GM12878 (cell line): ENCODE measurements around the gene GALK1. TPM values are rescaled to one million over a fixed set of nuclear protein-coding genes. Genes with fewer than 3 reads are reported as not detected.

Experiments used
- ATAC-seq: fragments of 200-7000 bp; cut with Tn5 transposase; 3 replicates; pipeline ENCODE4 v1.9.1; 2020; ENCODE audit warnings: mild to moderate bottlenecking, moderate library complexity
- BruUV-seq: library from RNA; stranded (reverse); fragments of 400-500 nt; replicated peaks from 2 replicates; lab custom pipeline; 2021; lab: Mats Ljungman, UMichigan
- CTCF ChIA-PET: fragments of 300-600 bp; sonication (Branson Sonifier 250); formaldehyde crosslinking; extraction: SDS; loops from one replicate; lab custom pipeline; 2021; ENCODE audit warnings: inconsistent platforms; lab: Yijun Ruan, JAX
- POLR2A ChIA-PET: fragments of 350-600 bp; formaldehyde crosslinking; extraction: SDS; loops from one replicate; lab custom pipeline; 2021; ENCODE audit warnings: inconsistent platforms; lab: Charles Lee
- RAD21 ChIA-PET: fragments of 300-600 bp; sonication (Branson Sonifier 250); formaldehyde crosslinking; loops from one replicate; lab custom pipeline; 2023; ENCODE audit warnings: antibody characterized with exemption; ENCODE audit not compliant: unreplicated experiment; lab: Charles Lee
- SMC1A ChIA-PET: fragments of 300-600 bp; sonication (Branson Sonifier 250); formaldehyde crosslinking; loops from one replicate; lab custom pipeline; 2023; ENCODE audit not compliant: unreplicated experiment, uncharacterized antibody; lab: Charles Lee
- DNase-seq: peaks from one replicate; pipeline ENCODE4 v3.0.0-alpha.2; 2011; ENCODE audit warnings: low read depth, low spot score
- FAIRE-seq: peaks from 3 replicates; lab custom pipeline; 2011; peaks lifted over from hg19 to GRCh38; lab: Jason Lieb, UNC
- H2AFZ ChIP-seq: 2 replicates; pipeline ENCODE4 v1.6.0; 2011; ENCODE audit warnings: low read depth, low read length, control low read depth; ENCODE audit not compliant: control insufficient read depth
- H3K27ac ChIP-seq: 2 replicates; pipeline ENCODE4 v1.5.1; 2011; ENCODE audit warnings: control low read depth; ENCODE audit not compliant: control insufficient read depth, insufficient read depth
- H3K27me3 ChIP-seq, 2 experiments: replicated peaks in 1 of 2; 2 replicates each; pipeline versions ENCODE4 v1.6.0 to v1.6.1; 2011; ENCODE audit warnings: low read length in 1 of 2; ENCODE audit not compliant: control insufficient read depth in 2 of 2, insufficient read depth in 2 of 2
- H3K36me3 ChIP-seq, 2 experiments: 2 replicates each; pipeline ENCODE4 v1.5.1; 2011; ENCODE audit warnings: low read length in 1 of 2; ENCODE audit not compliant: control insufficient read depth in 2 of 2, insufficient read depth in 2 of 2
- H3K4me1 ChIP-seq: 2 replicates; pipeline ENCODE4 v1.6.1; 2011; ENCODE audit warnings: mild to moderate bottlenecking, low read length, moderate library complexity, mixed read lengths; ENCODE audit not compliant: control insufficient read depth, insufficient read depth
- H3K4me2 ChIP-seq: 2 replicates; pipeline ENCODE4 v1.6.0; 2011; ENCODE audit warnings: control low read depth; ENCODE audit not compliant: control insufficient read depth, insufficient read depth
- H3K4me3 ChIP-seq: fragments of 200-600 bp; sonication (generic); 2 replicates; pipeline ENCODE4 v1.5.1; 2016
- H3K79me2 ChIP-seq: 2 replicates; pipeline ENCODE4 v1.6.0; 2011; ENCODE audit warnings: low read length; ENCODE audit not compliant: control insufficient read depth, insufficient read depth
- H3K9ac ChIP-seq: 2 replicates; pipeline ENCODE4 v1.8.0; 2011; ENCODE audit warnings: low read length, control low read depth, mixed read lengths; ENCODE audit not compliant: control insufficient read depth, insufficient read depth
- H3K9me3 ChIP-seq: replicated peaks from 3 replicates; pipeline ENCODE4 v1.5.1; 2011; ENCODE audit warnings: mild to moderate bottlenecking, low read length; ENCODE audit not compliant: control insufficient read depth, insufficient read depth
- H4K20me1 ChIP-seq: 2 replicates; pipeline ENCODE4 v1.6.0; 2011; ENCODE audit not compliant: control insufficient read depth, insufficient read depth
- BCL11A ChIP-seq: IDR thresholded peaks from 2 replicates; pipeline ENCODE4 v1.6.1; 2011; ENCODE audit warnings: low read depth, low read length
- CBFB ChIP-seq: IDR thresholded peaks from 2 replicates; pipeline ENCODE4 v1.6.1; 2016; ENCODE audit warnings: antibody characterized with exemption, low read depth
- CHD4 ChIP-seq: fragments of 200-600 bp; sonication (generic); IDR thresholded peaks from 2 replicates; pipeline ENCODE4 v1.6.1; 2016; ENCODE audit warnings: mild to moderate bottlenecking
- CREB1 ChIP-seq: IDR thresholded peaks from 2 replicates; pipeline ENCODE4 v1.6.1; 2012; ENCODE audit warnings: low read depth, mild to moderate bottlenecking, inconsistent platforms
- ETV6 ChIP-seq, 2 experiments: fragments of 450-650 bp in 1 of 2; IDR thresholded peaks in 1 of 2; conservative IDR thresholded peaks in 1 of 2; 2 replicates each; pipeline ENCODE4 v1.6.1; 2014; ENCODE audit warnings: antibody characterized with exemption in 1 of 2, borderline replicate concordance in 1 of 2, low read depth in 1 of 2, mild to moderate bottlenecking in 1 of 2, moderate library complexity in 1 of 2
- HCFC1 ChIP-seq: fragments of 150-350 bp; IDR thresholded peaks from 2 replicates; pipeline ENCODE4 v1.6.1; 2014; ENCODE audit warnings: low read length
- IKZF2 ChIP-seq, 2 experiments: fragments of 450-650 bp; IDR thresholded peaks; 2 replicates each; pipeline ENCODE4 v1.6.1; 2017; ENCODE audit warnings: mild to moderate bottlenecking in 2 of 2, moderate library complexity in 2 of 2
- IRF3 ChIP-seq: fragments of 450-650 bp; IDR thresholded peaks from 2 replicates; pipeline ENCODE4 v1.6.1; 2014; ENCODE audit warnings: mild to moderate bottlenecking
- KDM1A ChIP-seq: fragments of 200-600 bp; sonication (generic); IDR thresholded peaks from 2 replicates; pipeline ENCODE4 v1.6.1; 2016; ENCODE audit warnings: borderline replicate concordance
- MXI1 ChIP-seq: fragments of 150-350 bp; IDR thresholded peaks from 2 replicates; pipeline ENCODE4 v1.6.1; 2011; ENCODE audit warnings: low read depth, mild to moderate bottlenecking, inconsistent platforms, low read length, improper control_type of control experiment
- NFXL1 ChIP-seq: fragments of 450-650 bp; IDR thresholded peaks from 2 replicates; pipeline ENCODE4 v1.6.1; 2017; ENCODE audit warnings: antibody characterized with exemption, mild to moderate bottlenecking, borderline replicate concordance
- NFYA ChIP-seq: IDR thresholded peaks from 2 replicates; pipeline ENCODE4 v1.6.1; 2011; ENCODE audit warnings: low read depth, mild to moderate bottlenecking, low read length, improper control_type of control experiment, borderline replicate concordance
- NRF1 ChIP-seq: conservative IDR thresholded peaks from 2 replicates; pipeline ENCODE4 v1.6.1; 2011; ENCODE audit warnings: mild to moderate bottlenecking, low read depth, low read length, improper control_type of control experiment
- POLR2AphosphoS2 ChIP-seq: IDR thresholded peaks from 2 replicates; pipeline ENCODE4 v1.6.1; 2011; ENCODE audit warnings: low read depth, mild to moderate bottlenecking, low read length, improper control_type of control experiment, moderate library complexity
- SIX5 ChIP-seq: IDR thresholded peaks from 2 replicates; pipeline ENCODE4 v1.6.1; 2011; ENCODE audit warnings: mild to moderate bottlenecking, low read depth, low read length, moderate library complexity; ENCODE audit not compliant: severe bottlenecking
- SRF ChIP-seq, 2 experiments: IDR thresholded peaks; 2 replicates each; pipeline ENCODE4 v1.6.1; 2011; ENCODE audit warnings: low read depth in 2 of 2, low read length in 2 of 2, mild to moderate bottlenecking in 1 of 2, moderate library complexity in 1 of 2
- WGBS: methylation state at CpG from one replicate; pipeline ENCODE4 v1.1.6; 2016; ENCODE audit warnings: low lambda C conversion rate; ENCODE audit not compliant: insufficient replicate concordance, insufficient coverage; ENCODE audit errors: missing lambda C conversion rate; 5-methylcytosine and 5-hydroxymethylcytosine counted together
- in situ Hi-C: fragments of 300-500 bp; cut with MboI; formaldehyde crosslinking; loops from 9 replicates; pipeline ENCODE4 v1.14.3; 2018; ENCODE audit warnings: mixed read lengths
- intact Hi-C: fragments of 100-400 bp; cut with micrococcal nuclease; formaldehyde crosslinking; loops from one replicate; pipeline ENCODE4 v1.14.2; 2022; ENCODE audit not compliant: unreplicated experiment
- polyA plus RNA-seq, 11 experiments: library from polyadenylated mRNA; depleted of rRNA in 4 of 11; unstranded in 6 of 11; stranded (reverse) in 5 of 11; fragments of >200 nt; fragmentation: Nextera tagmentation in 4 of 11; fragmentation: Illumina TruSeq in 1 of 11; extraction: Ambion mirVana in 4 of 11; extraction: Trizol in 1 of 11; gene quantifications; 1 replicate in 1 of 11; 2 replicates in 10 of 11; pipeline versions ENCODE4 v1.2.1 to v1.2.3, GENCODE V29; 2011 to 2016; ENCODE audit warnings: inconsistent platforms in 2 of 11, missing spikeins in 2 of 11, low read depth in 1 of 11
- total RNA-seq, 4 experiments: library from RNA; depleted of rRNA in 3 of 4; stranded (reverse); fragments of >200 nt in 3 of 4; fragmentation: Illumina TruSeq in 1 of 4; extraction: Trizol in 1 of 4; gene quantifications; 2 replicates each; pipeline versions ENCODE4 v1.2.1 to v1.2.3, GENCODE V29; 2013 to 2021
- TF ChIP-seq, protein P1 (sequence below): IDR thresholded peaks from 2 replicates; pipeline ENCODE4 v1.6.1; 2011; ENCODE audit warnings: borderline replicate concordance, low read depth, mild to moderate bottlenecking, moderate library complexity, mixed read lengths, low read length; ENCODE audit not compliant: insufficient read depth; ENCODE audit errors: extremely low read length
- TF ChIP-seq, protein P2 (sequence below): fragments of 450-650 bp; IDR thresholded peaks from 2 replicates; pipeline ENCODE4 v1.6.1; 2018; ENCODE audit warnings: mild to moderate bottlenecking, low read depth, moderate library complexity; ENCODE audit not compliant: partially characterized antibody
- TF ChIP-seq, protein P3 (sequence below): fragments of 450-650 bp; IDR thresholded peaks from 2 replicates; pipeline ENCODE4 v1.6.1; 2016; ENCODE audit warnings: mild to moderate bottlenecking

GALK1 gene
- total and polyA plus RNA-seq, 10 of the 15 experiments (the other 5 are each of a cell fraction or from before 2014, with no cell fraction given), result 0.21 to 43.8 (median 21.4) TPM

DNA sequence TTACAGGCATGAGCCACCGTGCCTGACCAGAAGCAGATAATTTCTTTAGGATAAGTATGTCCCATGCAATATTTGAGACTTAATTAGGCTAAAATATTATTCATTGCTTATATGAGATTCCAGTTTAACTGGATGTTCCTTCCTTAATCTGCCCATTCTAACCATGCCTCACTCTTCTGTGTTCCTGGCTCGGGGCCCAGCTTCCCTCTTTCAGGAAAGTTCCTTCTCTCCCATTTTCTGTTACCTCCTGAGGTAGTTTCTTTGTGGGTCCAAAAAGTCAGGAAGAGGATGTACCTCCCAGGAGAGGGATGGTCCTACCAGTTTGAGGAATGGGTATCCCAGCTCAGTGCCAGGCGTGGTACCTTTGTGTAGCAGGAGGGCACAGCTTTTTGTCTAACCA, 42.9 kb upstream of the GALK1 start:
- ChIA-PET SMC1A (interaction anchor here (1.3 to 2.5 kb wide), 3 partner anchors 11 to 21 kb away, joined by 4 to 15 read pairs (median 4); no protein-coding TSS in a partner anchor), POLR2A (interaction anchor here (1.0 to 4.9 kb wide), 9 partner anchors 9 to 48 kb away, joined by 3 to 33 read pairs (median 11); partner anchors contain the start of genes GALK1 and WBP2), RAD21 (interaction anchor here (0.7 to 3.3 kb wide), 7 partner anchors 21 to 89 kb away, joined by 3 to 24 read pairs (median 11); partner anchors contain the start of genes GALK1, TRIM65, UNK and WBP2), CTCF (interaction anchor here (0.5 to 3.3 kb wide), 7 partner anchors 12 to 192 kb away, joined by 3 to 16 read pairs (median 6); no protein-coding TSS in a partner anchor)
- in situ Hi-C loops, result no loop called here
- H3K9me3 ChIP-seq, result no peaks in the 10 kb centered on the region
- peaks cover 9% of the 10 kb centered on the region for H3K4me1 ChIP-seq
- no peak overlapping the region for H3K27ac ChIP-seq
- H3K36me3 ChIP-seq, result peaks cover 6 to 15% of the 10 kb centered on the region in 2 experiments
- no peak overlapping the region for H3K9ac ChIP-seq
- no peaks in the 10 kb centered on the region for H4K20me1 ChIP-seq
- no TSS peak for BruUV-seq
- DNase-seq, result no peak
- WGBS, result 98% methylated on average over 3 of the region's 3 CpGs
- FAIRE-seq, result no peak
- H3K4me2 ChIP-seq, result no peak overlapping the region
- no peaks in the 10 kb centered on the region for H3K27me3 ChIP-seq
- no peak for ATAC-seq
- H2AFZ ChIP-seq, result no peak overlapping the region
- H3K79me2 ChIP-seq, result no peaks in the 10 kb centered on the region; the same call in 1 of the 2 replicates
- intact Hi-C loops, result no loop called here
- H3K4me3 ChIP-seq, result no peak overlapping the region
- TF ChIP-seq CBFB (no peak), MXI1 (no peak), NFYA (no peak), ETV6 (conservative IDR thresholded peaks at IDR 0.05 in 1 of 2, IDR thresholded peaks at IDR 0.05 in 1 of 2; ENCODE audit: borderline replicate concordance in 1 of 2, low read depth in 1 of 2) (no peak), BCL11A (no peak), POLR2AphosphoS2 (no peak), KDM1A (no peak), IRF3 (no peak), CREB1 (no peak), SRF (IDR thresholded peaks at IDR 0.05; ENCODE audit: low read depth in 2 of 2, low read length in 2 of 2) (no peak), SIX5 (no peak), NRF1 (no peak), HCFC1 (no peak), IKZF2 (IDR thresholded peaks at IDR 0.05) (no peak), NFXL1 (no peak), CHD4 (no peak)
- TF ChIP-seq, protein P1, sequence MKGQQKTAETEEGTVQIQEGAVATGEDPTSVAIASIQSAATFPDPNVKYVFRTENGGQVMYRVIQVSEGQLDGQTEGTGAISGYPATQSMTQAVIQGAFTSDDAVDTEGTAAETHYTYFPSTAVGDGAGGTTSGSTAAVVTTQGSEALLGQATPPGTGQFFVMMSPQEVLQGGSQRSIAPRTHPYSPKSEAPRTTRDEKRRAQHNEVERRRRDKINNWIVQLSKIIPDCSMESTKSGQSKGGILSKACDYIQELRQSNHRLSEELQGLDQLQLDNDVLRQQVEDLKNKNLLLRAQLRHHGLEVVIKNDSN, result no peak
- TF ChIP-seq, protein P2, sequence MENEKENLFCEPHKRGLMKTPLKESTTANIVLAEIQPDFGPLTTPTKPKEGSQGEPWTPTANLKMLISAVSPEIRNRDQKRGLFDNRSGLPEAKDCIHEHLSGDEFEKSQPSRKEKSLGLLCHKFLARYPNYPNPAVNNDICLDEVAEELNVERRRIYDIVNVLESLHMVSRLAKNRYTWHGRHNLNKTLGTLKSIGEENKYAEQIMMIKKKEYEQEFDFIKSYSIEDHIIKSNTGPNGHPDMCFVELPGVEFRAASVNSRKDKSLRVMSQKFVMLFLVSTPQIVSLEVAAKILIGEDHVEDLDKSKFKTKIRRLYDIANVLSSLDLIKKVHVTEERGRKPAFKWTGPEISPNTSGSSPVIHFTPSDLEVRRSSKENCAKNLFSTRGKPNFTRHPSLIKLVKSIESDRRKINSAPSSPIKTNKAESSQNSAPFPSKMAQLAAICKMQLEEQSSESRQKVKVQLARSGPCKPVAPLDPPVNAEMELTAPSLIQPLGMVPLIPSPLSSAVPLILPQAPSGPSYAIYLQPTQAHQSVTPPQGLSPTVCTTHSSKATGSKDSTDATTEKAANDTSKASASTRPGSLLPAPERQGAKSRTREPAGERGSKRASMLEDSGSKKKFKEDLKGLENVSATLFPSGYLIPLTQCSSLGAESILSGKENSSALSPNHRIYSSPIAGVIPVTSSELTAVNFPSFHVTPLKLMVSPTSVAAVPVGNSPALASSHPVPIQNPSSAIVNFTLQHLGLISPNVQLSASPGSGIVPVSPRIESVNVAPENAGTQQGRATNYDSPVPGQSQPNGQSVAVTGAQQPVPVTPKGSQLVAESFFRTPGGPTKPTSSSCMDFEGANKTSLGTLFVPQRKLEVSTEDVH, result no peak
- TF ChIP-seq, protein P3, sequence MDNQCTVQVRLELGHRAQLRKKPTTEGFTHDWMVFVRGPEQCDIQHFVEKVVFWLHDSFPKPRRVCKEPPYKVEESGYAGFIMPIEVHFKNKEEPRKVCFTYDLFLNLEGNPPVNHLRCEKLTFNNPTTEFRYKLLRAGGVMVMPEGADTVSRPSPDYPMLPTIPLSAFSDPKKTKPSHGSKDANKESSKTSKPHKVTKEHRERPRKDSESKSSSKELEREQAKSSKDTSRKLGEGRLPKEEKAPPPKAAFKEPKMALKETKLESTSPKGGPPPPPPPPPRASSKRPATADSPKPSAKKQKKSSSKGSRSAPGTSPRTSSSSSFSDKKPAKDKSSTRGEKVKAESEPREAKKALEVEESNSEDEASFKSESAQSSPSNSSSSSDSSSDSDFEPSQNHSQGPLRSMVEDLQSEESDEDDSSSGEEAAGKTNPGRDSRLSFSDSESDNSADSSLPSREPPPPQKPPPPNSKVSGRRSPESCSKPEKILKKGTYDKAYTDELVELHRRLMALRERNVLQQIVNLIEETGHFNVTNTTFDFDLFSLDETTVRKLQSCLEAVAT, result no peak
